ENCODE data around the gene SPATA19.

Gene SPATA19

DNA sequence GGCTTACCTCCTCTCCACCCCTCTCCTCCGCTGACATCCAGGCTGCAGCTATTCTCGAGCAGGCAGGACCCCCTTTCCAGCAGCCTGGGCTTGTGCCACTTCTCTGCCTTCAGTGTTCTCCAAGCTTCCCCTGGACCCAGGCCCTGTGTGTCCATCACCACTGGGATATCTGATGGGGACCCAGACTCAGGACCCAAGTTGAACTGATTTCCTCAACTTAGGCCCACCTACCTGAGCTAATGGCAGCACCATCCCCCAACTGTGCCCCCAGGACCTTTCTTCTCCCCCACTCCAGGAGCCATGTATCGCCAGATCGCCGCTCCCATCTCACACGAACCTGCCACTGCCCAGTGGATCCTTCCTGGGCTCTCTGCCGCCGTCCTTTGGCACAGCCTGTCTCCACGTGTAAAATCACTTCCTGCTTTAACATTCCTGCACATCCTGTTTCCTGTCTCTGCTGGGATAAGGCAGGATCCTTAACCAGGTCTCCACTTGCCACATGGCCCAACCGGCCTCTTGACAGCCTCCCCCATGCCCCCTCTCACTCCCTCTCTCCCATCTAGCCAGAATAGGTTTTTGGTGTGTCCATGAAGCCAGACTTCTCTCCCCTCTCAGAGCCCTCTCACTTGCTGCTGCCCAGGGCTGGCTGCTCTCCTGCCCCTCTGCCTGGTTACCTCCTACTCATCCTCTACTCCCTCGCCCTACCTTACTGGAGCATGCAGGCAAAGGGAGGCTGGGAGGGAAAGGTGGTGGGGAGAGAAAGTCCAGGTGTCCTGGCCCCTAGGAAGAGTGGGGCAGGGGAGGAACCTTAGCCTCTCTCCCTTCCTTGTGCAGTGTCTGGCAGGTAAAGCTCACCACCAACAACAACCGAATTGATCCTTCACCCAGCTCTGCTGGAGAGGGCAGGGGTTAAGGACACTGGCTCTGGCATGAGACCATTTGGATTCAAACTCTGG lies 9.4 kb downstream of the SPATA19 start:
- no peak overlapping the region for H3K27ac ChIP-seq
- TF ChIP-seq ZFX (IDR thresholded peaks at IDR 0.05): no peak
- TF ChIP-seq, protein P1, sequence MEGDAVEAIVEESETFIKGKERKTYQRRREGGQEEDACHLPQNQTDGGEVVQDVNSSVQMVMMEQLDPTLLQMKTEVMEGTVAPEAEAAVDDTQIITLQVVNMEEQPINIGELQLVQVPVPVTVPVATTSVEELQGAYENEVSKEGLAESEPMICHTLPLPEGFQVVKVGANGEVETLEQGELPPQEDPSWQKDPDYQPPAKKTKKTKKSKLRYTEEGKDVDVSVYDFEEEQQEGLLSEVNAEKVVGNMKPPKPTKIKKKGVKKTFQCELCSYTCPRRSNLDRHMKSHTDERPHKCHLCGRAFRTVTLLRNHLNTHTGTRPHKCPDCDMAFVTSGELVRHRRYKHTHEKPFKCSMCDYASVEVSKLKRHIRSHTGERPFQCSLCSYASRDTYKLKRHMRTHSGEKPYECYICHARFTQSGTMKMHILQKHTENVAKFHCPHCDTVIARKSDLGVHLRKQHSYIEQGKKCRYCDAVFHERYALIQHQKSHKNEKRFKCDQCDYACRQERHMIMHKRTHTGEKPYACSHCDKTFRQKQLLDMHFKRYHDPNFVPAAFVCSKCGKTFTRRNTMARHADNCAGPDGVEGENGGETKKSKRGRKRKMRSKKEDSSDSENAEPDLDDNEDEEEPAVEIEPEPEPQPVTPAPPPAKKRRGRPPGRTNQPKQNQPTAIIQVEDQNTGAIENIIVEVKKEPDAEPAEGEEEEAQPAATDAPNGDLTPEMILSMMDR (conservative IDR thresholded peaks at IDR 0.05): no peak

DNA sequence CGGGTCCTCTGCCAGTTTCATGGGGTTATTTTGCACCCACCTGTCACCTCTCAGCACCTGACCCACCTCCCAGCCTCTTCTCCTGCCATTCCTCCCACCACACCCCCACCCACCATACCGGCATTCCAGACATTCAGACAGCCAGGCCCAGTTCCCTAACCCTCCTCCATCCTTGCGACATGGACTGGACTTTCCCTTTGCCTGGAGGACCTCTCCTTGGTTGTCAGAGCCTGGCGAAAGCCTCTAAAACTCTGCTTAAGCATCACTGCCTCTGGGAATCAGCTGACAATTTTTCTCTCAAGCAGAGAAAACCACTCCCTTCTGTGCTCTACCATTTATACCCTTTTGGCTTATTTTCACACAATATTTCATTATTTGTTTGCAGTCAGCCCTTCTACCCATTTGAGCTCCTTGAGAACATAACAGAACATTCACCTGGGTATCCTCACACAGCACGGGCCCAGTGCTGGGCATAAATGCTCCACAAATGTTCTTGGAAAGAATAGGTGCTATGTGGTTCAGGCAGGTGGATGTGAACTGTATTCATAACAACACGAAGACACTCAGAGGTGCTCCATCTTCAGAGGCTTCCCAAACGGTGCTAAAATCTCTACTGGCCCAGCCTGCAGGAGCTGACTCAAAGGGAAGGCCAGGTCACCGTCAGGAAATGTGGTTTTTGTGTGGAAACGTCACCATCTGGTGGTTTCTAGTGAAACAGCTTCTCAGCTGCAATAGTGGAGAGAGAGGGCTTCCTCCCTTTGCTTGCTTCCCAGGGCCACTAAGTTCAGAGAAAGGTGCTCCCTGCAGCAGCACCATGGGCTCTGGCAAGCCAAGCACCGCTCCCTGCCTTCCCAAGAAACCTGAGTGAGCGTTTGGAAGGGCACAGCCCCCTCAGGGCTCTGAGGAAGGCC lies 10.4 kb downstream of the SPATA19 start:
- no peak for TF ChIP-seq ZFX (IDR thresholded peaks at IDR 0.05)
- TF ChIP-seq, protein P1 (conservative IDR thresholded peaks at IDR 0.05): peak; percentile 65

DNA sequence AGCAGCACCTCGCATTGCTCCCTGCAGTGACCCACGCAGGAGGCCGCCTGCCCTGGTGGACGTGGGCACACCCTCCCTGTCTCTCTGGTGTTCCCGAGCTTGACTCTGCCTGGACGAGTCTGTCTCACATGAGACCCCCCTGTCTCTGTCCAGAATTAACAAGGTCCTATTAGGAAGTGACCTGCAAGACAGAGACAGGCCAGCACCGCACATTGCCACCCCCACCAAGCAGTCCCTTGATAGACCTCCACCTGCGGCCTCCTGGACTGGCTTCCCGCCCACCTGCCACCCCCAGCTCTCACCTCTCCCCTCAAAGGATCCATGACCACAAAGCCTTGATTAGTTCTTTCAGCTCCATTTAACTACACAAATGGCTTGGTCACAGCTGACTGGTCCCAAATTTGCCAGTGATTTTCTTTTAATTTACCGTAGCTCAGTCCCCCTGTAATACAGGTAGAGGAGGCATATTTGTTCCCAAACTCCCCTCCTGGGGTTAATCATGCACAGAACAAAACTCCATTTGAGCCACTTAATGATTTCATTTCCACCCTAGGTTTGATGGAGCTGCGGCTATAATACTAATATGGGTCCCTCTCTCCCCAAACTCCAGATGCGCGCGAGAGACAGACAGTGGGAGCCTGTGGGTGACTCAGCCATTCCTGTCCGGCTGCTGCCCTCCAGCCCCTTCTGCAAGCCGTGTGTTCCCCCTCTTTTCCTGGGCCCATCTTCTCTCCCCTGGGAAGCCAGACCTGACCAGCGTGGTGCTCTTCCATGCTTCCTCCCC lies 11.2 kb downstream of the SPATA19 start:
- H3K27ac ChIP-seq: no peak overlapping the region
- TF ChIP-seq ZFX (IDR thresholded peaks at IDR 0.05): no peak
- TF ChIP-seq, protein P1 (conservative IDR thresholded peaks at IDR 0.05): no peak

More for the DNA sequence above, 10.4 kb downstream of the SPATA19 start:
- H3K27ac ChIP-seq: no peak overlapping the region

DNA sequence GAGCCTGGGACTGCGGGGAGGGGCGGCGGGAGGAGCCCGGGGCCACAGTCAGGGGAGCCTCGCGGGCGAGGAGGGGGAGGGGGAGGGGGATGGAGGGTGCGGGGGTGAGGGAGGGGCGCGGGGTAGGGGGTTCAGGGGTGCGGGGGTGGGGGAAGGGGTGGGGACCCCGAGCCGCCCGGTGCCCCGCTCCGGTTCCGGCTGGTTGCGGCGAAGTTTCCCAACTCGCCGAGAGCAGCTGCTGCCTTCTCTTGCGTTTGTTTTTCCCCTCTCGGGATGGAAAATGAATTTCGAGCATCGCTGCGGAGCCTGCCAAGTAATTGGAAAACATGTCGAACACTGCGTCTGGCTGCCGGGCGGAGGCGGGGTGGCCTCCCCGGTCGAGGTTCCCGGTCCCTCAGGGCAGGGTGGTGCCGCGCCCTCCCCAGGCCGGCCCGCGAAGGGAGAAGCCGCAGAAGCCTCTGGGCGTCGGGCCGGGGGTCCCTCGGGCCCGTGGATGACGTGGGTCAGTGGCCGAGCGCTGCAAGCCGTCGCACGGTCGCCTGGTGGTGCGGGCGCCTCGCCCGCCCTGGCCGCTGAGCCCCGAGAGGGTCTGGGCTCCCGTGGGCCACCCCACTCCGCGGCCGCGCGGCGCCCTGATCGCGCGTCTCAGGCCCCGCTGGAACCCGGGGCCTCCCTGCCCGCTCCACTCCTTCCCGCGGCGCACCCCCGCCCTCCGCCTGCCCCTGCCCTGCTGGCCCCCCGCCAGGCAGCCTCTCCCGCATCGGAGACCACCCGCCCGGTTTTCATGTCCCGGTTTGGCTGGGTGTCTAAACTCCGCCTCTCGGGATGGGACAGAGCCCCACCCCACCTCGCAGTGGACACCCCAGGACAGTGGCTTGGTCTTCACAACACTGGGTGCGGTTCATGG lies 12.1 kb downstream of the SPATA19 start:
- H3K27ac ChIP-seq: no peak overlapping the region
- TF ChIP-seq, protein P1 (conservative IDR thresholded peaks at IDR 0.05): no peak
- TF ChIP-seq ZFX (IDR thresholded peaks at IDR 0.05): no peak

DNA sequence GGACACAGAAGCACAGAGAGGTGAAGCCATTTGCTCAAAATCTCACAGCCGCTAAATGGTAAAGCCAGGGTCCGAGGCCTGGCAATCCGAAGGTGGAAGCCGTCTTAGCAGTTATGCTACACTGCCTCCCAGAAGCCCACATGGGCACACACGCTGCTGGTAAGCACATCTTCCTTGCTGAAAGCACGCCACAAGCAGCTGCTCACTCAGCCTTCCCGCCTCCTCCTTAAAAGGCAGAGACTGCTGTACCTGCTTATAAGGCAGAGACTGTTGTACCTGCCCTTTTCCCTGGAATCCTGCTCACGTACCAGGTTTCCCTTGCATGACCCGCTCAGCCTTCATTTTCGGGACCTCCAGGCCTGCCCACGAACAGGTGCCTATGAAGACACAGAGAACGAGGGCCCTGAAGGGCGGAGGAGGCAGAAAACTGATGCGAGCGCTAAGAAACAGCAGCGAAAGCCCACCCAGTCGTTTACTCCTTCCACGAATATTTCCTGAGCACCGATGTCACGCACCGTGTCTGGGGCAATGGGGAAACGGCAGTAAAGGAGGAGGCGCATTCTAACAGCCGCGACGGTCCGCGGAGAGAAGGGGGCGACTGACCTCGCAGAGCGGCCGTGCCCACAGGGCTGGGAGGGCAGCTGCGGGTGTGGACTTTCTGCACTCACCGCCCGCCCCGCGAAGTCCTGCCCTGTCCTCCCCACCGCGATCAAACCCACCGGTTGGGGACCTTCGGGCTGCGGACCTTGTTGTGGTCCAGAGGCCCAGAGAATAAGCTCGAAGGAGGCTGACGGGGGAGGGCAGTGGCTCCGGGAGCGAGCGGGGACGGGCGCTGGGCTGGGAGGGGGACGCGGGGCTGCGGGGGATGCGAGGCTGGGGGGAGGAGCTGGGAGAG lies 13.0 kb downstream of the SPATA19 start:
- TF ChIP-seq, protein P1 (conservative IDR thresholded peaks at IDR 0.05): no peak
- no peak for TF ChIP-seq ZFX (IDR thresholded peaks at IDR 0.05)
- H3K27ac ChIP-seq: no peak overlapping the region

All from C4-2B (cell line).